Esophagus squamous epithelium (tissue), 5 donors: Measurements from ENCODE around the gene CXXC5. TPM values are rescaled to one million over a fixed set of nuclear protein-coding genes. Genes with fewer than 3 reads are reported as not detected.

Experiments
- DNase-seq: peaks from one replicate; lab custom pipeline; 2025; lab: John Stamatoyannopoulos, UW
- H3K27ac ChIP-seq, 4 donors: fragments of 200-600 bp; sonication (generic); one replicate each; pipeline ENCODE4 v1.5.1; 2016 to 2019; ENCODE audit warnings: mild to moderate bottlenecking in 1 of 4
- H3K27me3 ChIP-seq, 4 donors: fragments of 200-600 bp; sonication (generic); 1 replicate in 3 of 4; 2 replicates in 1 of 4; pipeline versions ENCODE4 v1.5.1 to v1.6.0; 2017 to 2021; ENCODE audit warnings: antibody characterized with exemption in 1 of 4
- H3K36me3 ChIP-seq, 3 donors: fragments of 200-600 bp; sonication (generic); one replicate each; pipeline ENCODE4 v1.5.1; 2016 to 2019
- H3K4me1 ChIP-seq, 3 donors: fragments of 200-600 bp; sonication (generic); one replicate each; pipeline ENCODE4 v1.5.1; 2017 to 2019
- H3K4me3 ChIP-seq, 4 donors: fragments of 200-600 bp; sonication (generic); 1 replicate in 3 of 4; 2 replicates in 1 of 4; pipeline ENCODE4 v1.5.1; 2016 to 2019; ENCODE audit warnings: mild to moderate bottlenecking in 2 of 4, moderate library complexity in 1 of 4
- H3K9me3 ChIP-seq, 3 donors: fragments of 200-600 bp; sonication (generic); one replicate each; pipeline ENCODE4 v1.5.1; 2016 to 2019
- CTCF ChIP-seq, 6 experiments: fragments of 450-650 bp in 4 of 6; fragments of 200-600 bp in 2 of 6; sonication (generic) in 2 of 6; IDR thresholded peaks; one replicate each; pipeline ENCODE4 v1.5.1; 2016 to 2019; ENCODE audit warnings: antibody characterized with exemption in 6 of 6, mild to moderate bottlenecking in 4 of 6, moderate library complexity in 4 of 6
- POLR2A ChIP-seq, 4 donors: fragments of 450-650 bp; IDR thresholded peaks; one replicate each; pipeline ENCODE4 v1.6.1; 2017; ENCODE audit warnings: antibody characterized with exemption in 4 of 4, mild to moderate bottlenecking in 4 of 4, moderate library complexity in 3 of 4
- WGBS, 2 donors: methylation state at CpG; one replicate each; pipeline ENCODE4 v1.1.5; 2018; 5-methylcytosine and 5-hydroxymethylcytosine counted together
- intact Hi-C: fragments of 100-400 bp; cut with DNase I; formaldehyde crosslinking; loops from one replicate; pipeline ENCODE4 v1.15.0; 2022
- total RNA-seq, 4 donors: library from RNA; depleted of rRNA; stranded (reverse); fragments of >200 nt; gene quantifications; one replicate each; pipeline ENCODE4 v1.1.0, GENCODE V29; 2016
- donor health status: DM: yes; HTN: yes; CAD: no.

CXXC5 gene
- total RNA-seq, 4 donors from 2014 or later = 13.9 to 40.4 (median 22.9) TPM

- H3K9me3 ChIP-seq = no peaks in the 10 kb centered on the region
- H3K4me3 ChIP-seq = no peak overlapping the region
- intact Hi-C loops = no loop called here
- TF ChIP-seq POLR2A (IDR thresholded peaks at IDR 0.05) (no peak), CTCF (IDR thresholded peaks at IDR 0.05) (no peak)
- H3K4me1 ChIP-seq = peaks cover 42 to 99% (median 48%) of the 10 kb centered on the region in 3 donors
- 86 to 90% methylated on average over 11 of the region's 11 CpGs for WGBS, 2 donors
- DNase-seq = no peak
- peak overlapping the region in 2 of 4 donors; percentile 59 to 96 for H3K27ac ChIP-seq
- no peaks in the 10 kb centered on the region for H3K27me3 ChIP-seq
- H3K36me3 ChIP-seq = no peaks in the 10 kb centered on the region
These were observed 17.5 kb downstream of the CXXC5 start for GRCh38 chr5:139665626-139666025.

- no peaks in the 10 kb centered on the region for H3K27me3 ChIP-seq
- DNase-seq = no peak
- no peak overlapping the region for H3K4me3 ChIP-seq
- intact Hi-C loops = no loop called here
- no peaks in the 10 kb centered on the region for H3K36me3 ChIP-seq
- whole genome bisulfite sequencing, 2 donors = 72 to 96% methylated on average over 3 to 6 of the region's 7 CpGs
- TF ChIP-seq POLR2A (IDR thresholded peaks at IDR 0.05) (no peak), CTCF (IDR thresholded peaks at IDR 0.05) (no peak)
- H3K9me3 ChIP-seq = no peaks in the 10 kb centered on the region
- H3K4me1 ChIP-seq = peaks cover 41 to 99% (median 49%) of the 10 kb centered on the region in 3 donors
- H3K27ac ChIP-seq = peak overlapping the region in 3 of 4 donors; percentile 85 to 96 (median 96)
These were observed 18.4 kb downstream of the CXXC5 start for GRCh38 chr5:139666551-139666950.

GRCh38 chr5:139667001-139667729 is 19.0 kb downstream of the CXXC5 start:
- no peak for TF ChIP-seq POLR2A (IDR thresholded peaks at IDR 0.05)
- no peak for TF ChIP-seq CTCF (IDR thresholded peaks at IDR 0.05)
- intact Hi-C loops = no loop called here
- no peaks in the 10 kb centered on the region for H3K27me3 ChIP-seq
- H3K4me3 ChIP-seq = peak overlapping the region in 1 of 4 donors; percentile 76
- peak overlapping the region; percentile 84 to 96 (median 90) for H3K27ac ChIP-seq
- WGBS, 2 donors = 78 to 83% methylated on average over 1 to 2 of the region's 2 CpGs
- H3K9me3 ChIP-seq = no peaks in the 10 kb centered on the region
- DNase-seq = no peak
- H3K4me1 ChIP-seq = peaks cover 42 to 99% (median 46%) of the 10 kb centered on the region in 3 donors
- no peaks in the 10 kb centered on the region for H3K36me3 ChIP-seq

GRCh38 chr5:139667730-139668063 is 19.5 kb downstream of the CXXC5 start:
- H3K27ac ChIP-seq = peak overlapping the region; percentile 84 to 96 (median 90)
- peak overlapping the region; percentile 29 to 76 (median 50) for H3K4me3 ChIP-seq
- no peaks in the 10 kb centered on the region for H3K9me3 ChIP-seq
- DNase-seq = no peak
- no peaks in the 10 kb centered on the region for H3K27me3 ChIP-seq
- intact Hi-C loops = no loop called here
- H3K4me1 ChIP-seq = peaks cover 42 to 99% (median 46%) of the 10 kb centered on the region in 3 donors
- TF ChIP-seq CTCF (IDR thresholded peaks at IDR 0.05) = no peak
- WGBS, 2 donors = 20 to 28% methylated on average over 5 of the region's 5 CpGs
- no peaks in the 10 kb centered on the region for H3K36me3 ChIP-seq

- H3K4me1 ChIP-seq = peaks cover 42 to 99% (median 46%) of the 10 kb centered on the region in 3 donors
- peak overlapping the region; percentile 84 to 96 (median 90) for H3K27ac ChIP-seq
- H3K4me3 ChIP-seq = peak overlapping the region; percentile 29 to 76 (median 50)
- TF ChIP-seq CTCF (IDR thresholded peaks at IDR 0.05) (no peak), POLR2A (IDR thresholded peaks at IDR 0.05) (peak in 2 of 4 donors; percentile 9 to 43)
- intact Hi-C loops = no loop called here
- no peak for DNase-seq
- no peaks in the 10 kb centered on the region for H3K36me3 ChIP-seq
- 13 to 15% methylated on average over 3 to 5 of the region's 55 CpGs for WGBS, 2 donors
- no peaks in the 10 kb centered on the region for H3K9me3 ChIP-seq
- no peaks in the 10 kb centered on the region for H3K27me3 ChIP-seq
These were observed 20.1 kb downstream of the CXXC5 start for GRCh38 chr5:139668064-139668880.
